NCI-H1436 treated with DMSO at 0.1 percent for 48 hours (cell line): ENCODE results near the gene CCDC33.

Experiments used
- DNase-seq: peaks from one replicate; lab custom pipeline; 2025; lab: John Stamatoyannopoulos, UW

Gene CCDC33

GRCh38 chr15:74208901-74209559 lies 27.1 kb upstream of the CCDC33 start:
- DNase-seq = no peak

GRCh38 chr15:74209560-74209958 lies 26.6 kb upstream of the CCDC33 start:
- DNase-seq = no peak

- DNase-seq = no peak
These were observed 26.0 kb upstream of the CCDC33 start for GRCh38 chr15:74209997-74210671.

GRCh38 chr15:74210729-74211128 lies 25.4 kb upstream of the CCDC33 start:
- no peak for DNase-seq

GRCh38 chr15:74211656-74212055 lies 24.5 kb upstream of the CCDC33 start:
- DNase-seq = no peak

GRCh38 chr15:74212494-74212893 lies 23.6 kb upstream of the CCDC33 start:
- no peak for DNase-seq

- DNase-seq = no peak
These were observed 22.3 kb upstream of the CCDC33 start for GRCh38 chr15:74213858-74214284.

- no peak for DNase-seq
These were observed 21.7 kb upstream of the CCDC33 start for GRCh38 chr15:74214324-74215021.

- no peak for DNase-seq
These were observed 20.2 kb upstream of the CCDC33 start for GRCh38 chr15:74215958-74216357.

- no peak for DNase-seq
These were observed 19.2 kb upstream of the CCDC33 start for GRCh38 chr15:74216949-74217348.

GRCh38 chr15:74217907-74218885 lies 17.9 kb upstream of the CCDC33 start:
- DNase-seq = peak; percentile 24

GRCh38 chr15:74220475-74221248 lies 15.5 kb upstream of the CCDC33 start:
- peak; percentile 84 for DNase-seq

GRCh38 chr15:74221399-74222239 lies 14.5 kb upstream of the CCDC33 start:
- DNase-seq = no peak

GRCh38 chr15:74222240-74223119 lies 13.6 kb upstream of the CCDC33 start:
- no peak for DNase-seq

GRCh38 chr15:74225928-74226327 lies 10.2 kb upstream of the CCDC33 start:
- no peak for DNase-seq

GRCh38 chr15:74226761-74227540 lies 9.2 kb upstream of the CCDC33 start:
- no peak for DNase-seq

- DNase-seq = no peak
These were observed 8.0 kb upstream of the CCDC33 start for GRCh38 chr15:74227968-74228722.

GRCh38 chr15:74228723-74229081 lies 7.4 kb upstream of the CCDC33 start:
- no peak for DNase-seq
